Caki2 (cell line): ENCODE data around the gene CCDC167. TPM values are rescaled to one million over a fixed set of nuclear protein-coding genes. Genes with fewer than 3 reads are reported as not detected.

Source experiments
- DNase-seq: peaks from one replicate; pipeline ENCODE4 v3.0.0-alpha.2; 2015; ENCODE audit warnings: low read depth
- in situ Hi-C: cut with HindIII; loops from 2 replicates; pipeline ENCODE4 v1.10.0; 2016; ENCODE audit warnings: low sequenced_read_pairs, low pct_unique_long_range_greater_than_20kb, mixed read lengths
- total RNA-seq: library from RNA; depleted of rRNA; stranded (reverse); fragments of >200 nt; shearing (Covaris generic); gene quantifications from 2 replicates; pipeline ENCODE4 v1.2.3, GENCODE V29; 2014; ENCODE audit warnings: low replicate concordance

CCDC167 gene
- total RNA-seq, 1 experiment from 2014 or later: 145 TPM

DNA sequence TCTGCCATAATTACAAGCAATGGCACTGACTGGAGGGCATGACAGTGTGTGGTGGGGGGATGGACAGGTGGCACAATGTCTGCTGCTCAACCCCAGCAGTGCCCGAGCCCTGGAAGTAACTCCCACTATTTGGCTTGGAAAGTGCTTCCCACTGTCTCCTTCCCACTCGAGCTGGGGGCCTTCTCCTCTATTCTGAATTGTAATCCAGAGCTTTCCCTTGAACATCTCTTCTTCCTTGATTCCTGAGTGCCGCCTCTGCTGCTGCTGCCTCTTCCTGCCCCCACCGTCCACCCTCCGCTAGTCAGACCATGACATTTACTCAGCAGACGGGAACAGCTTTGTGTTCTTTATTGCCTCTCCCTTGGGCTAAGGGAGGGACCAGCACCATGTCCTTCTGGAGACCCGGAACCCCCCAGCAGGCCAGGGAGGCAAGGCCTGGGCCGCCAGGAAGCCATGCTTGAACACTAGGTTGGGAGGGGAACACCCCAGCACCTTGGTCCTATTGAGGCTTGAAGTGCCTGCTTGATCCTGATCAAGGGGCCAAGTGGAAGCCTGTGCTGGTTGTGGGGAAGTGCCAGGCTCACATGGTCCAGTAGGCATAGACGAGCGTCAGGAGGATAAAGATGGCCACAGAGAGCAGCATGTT, 17.0 kb downstream of the CCDC167 start:
- peak; percentile 78 for DNase-seq
- in situ Hi-C loops: no loop called here

DNA sequence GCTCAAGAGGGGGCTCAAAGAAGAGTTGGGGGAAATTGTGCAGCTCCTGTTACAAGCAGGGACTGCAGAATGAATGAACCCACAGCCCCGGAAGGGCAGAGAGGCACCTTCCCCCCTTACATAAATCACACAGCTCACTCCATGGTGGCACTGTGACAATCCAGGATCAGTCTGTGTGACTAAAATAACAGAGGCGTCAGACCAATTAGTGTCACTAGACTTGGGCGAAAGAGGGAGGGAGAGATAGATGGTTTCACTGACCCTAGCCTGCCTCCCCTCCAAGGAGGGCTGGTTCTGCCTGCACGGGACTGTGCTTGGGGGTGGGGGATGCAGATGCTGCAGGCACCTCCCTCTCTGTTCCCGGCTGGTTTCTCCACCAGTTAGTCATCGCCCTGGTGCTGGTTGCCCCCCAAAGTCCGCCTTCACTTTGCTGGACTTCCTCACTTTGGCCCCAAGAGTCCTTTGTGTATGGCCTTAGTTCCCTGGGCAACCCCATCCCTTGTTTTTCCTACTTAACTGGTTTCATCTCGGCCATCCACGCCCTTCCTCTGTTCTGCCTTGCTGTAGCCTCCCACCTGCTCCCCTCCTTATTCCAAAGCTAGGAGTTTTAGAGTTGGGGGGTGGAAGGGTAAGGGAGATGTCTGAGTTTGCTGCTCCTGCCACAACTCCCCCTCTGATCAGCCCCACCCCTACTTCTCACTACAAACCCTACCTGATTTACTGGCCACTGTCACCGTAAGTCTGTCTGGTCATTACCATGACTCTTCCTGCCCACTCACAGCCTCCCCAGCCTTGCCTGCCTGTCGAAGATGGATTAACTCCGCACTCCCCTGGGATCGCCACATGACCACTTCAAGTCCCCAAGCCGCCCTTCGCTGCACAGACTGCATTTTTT, 17.7 kb downstream of the CCDC167 start:
- peak; percentile 95 for DNase-seq
- in situ Hi-C loops: no loop called here

DNA sequence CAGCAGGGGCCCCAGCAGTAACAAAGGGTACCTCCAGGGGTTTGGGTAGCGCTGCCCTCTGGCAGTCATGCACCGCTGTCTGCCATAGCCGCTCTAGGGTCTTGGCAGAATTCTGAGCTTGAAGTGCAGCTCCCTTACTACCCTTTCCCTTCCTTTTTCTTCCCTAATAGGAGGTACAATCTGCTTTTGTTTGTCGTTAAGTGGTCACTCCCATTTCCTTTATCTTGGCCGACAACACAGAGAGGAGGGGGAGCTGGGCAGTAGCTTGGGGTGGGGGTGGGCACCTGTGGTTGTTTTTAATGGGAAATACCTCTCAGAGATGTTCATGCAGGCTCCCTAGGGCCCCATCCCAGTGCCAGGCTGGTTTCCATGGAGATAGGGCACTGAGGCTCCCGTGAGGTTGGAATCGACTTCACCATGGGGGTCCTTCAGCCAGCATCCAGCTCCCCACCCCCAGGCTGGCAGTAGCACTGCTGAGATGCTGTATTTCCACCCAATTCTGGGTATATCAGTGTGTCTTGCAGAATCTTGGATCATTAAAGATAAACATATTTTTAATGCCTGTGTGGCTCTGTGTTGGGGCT, 18.6 kb downstream of the CCDC167 start:
- no peak for DNase-seq
- in situ Hi-C loops: no loop called here

DNA sequence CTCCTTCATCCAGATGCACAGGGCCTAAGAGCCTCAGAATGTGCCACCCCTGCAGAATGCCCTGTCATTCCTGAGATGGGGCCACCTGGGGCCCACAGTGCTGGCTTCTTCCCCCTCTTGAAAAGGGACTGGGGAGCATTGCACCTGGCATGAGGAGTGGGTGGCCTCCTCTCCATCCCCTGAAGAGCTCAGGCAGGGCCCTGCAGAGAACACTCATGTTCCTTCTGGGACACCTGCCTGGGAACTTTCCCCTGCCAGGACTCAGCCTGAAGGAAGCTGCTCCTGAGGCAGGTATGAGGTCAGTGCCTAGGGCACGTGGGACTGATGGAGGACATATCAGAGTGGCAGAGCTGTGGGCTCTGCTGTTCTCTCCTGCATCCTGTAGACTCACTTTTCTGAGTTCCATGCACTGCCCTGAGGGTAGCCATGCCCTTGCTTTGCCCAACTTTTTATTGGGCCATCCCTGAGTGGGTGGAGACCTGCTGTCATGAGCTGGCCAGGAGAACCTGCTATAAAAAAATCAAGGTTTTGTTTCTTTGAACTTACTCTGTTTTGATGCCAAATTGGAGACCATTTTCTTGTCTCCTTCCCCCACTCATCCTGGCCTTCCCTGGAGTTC, 19.5 kb downstream of the CCDC167 start:
- no peak for DNase-seq
- in situ Hi-C loops: no loop called here

DNA sequence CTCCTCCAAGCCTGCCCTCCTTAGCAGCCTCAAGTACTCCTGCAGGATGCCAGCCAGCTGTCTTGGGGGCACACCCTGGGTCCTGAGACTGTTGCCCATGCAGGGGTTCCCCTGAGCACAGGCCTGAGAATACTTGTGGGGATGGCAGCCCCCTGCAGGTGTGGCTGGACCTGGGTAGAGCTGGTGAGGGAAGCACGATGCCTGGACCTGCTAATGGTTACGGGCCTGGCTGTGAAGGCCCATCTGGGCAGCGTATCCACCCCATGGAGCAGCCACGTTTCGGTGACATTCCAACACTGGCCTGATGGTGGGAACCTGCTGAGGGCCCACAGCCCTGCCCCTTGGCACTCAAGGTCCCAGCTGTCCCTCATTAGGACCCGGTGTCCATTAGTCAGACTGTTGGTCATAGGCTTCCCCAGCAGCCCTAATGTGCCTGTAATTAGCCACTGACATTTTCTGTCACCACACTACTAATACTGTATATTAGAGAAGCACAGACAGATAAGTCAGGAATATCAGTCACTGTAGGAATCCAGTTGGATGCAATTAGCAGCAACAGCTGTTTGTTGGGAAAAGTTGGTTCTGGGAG, 20.3 kb downstream of the CCDC167 start:
- in situ Hi-C loops: no loop called here
- DNase-seq: no peak

DNA sequence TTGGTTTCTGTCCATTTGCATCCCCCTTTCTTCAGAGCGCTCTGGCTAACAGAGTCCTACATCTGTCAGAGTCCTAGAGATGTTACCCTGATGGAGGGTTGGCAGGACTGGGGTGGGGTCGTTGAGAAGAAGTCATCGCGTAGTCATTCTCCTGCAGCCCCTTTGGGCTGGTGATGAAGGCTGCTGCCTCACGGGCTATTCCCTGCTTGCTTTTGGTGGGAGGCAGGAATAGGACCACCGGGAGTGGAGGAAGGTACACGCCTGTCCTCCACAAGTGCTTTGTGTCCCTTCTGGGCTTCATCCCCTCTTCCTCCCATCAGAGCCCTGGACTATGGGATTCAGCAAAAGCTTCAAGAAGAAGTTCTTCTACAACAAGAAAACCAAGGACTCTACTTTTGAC, 20.9 kb downstream of the CCDC167 start:
- in situ Hi-C loops: no loop called here
- DNase-seq: no peak

DNA sequence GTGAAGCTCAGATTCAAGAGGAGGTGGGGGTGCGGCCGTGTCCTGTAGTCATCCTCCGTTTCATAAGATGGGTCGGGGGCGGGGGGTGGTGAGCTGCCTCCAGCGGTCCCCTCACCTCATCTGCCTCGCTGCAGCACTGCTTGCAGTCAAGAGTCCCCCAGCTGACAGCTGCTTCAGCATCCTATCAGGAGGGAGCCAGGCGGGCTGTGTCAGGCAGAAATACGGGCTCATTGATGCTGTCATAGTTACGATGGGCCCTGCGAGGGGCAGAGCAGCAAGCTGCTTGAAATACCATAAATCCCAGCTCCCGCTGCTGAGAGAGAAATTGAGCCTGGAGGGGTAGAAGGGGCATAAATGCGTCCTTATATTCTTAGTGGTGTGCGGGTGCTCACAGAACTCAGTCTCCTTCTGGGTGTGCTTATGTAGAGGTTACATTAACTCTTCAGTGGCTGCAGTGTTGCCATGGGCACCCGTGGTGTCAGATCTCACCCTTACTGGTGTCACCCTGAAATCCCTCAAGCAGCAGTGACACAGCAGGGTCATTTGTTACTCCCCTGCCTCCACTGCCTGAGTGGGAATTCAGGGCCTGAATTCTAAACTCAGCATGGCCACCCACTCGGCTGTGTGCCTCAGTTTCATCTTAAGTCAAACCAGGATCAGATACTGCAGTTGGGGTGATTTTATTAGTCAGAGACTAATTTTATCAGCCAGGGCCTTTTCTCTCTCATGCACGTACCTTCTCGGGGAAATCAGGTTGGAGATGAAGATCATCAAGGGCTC, 21.8 kb downstream of the CCDC167 start:
- no peak for DNase-seq
- in situ Hi-C loops: no loop called here

DNA sequence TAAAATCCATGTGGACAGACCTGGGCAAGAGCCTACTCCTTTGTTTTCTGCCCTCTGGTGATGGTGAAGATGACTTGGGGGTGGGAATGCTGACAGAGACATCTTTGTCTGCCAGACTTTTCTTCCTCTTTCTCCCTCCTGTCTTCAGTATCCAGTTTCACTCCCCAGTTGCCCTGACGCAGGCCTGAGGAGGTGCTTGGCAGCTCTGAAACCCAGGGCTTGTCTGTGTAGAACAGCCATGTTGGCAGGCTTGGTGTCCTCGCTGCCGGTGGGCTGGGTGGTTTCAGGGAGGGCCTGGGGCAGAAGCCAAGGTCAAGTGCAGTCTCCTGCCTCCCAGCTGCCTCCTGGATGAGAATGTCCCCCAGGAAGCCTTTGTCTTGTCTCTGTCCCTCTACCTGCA, 22.5 kb downstream of the CCDC167 start:
- in situ Hi-C loops: no loop called here
- no peak for DNase-seq

DNA sequence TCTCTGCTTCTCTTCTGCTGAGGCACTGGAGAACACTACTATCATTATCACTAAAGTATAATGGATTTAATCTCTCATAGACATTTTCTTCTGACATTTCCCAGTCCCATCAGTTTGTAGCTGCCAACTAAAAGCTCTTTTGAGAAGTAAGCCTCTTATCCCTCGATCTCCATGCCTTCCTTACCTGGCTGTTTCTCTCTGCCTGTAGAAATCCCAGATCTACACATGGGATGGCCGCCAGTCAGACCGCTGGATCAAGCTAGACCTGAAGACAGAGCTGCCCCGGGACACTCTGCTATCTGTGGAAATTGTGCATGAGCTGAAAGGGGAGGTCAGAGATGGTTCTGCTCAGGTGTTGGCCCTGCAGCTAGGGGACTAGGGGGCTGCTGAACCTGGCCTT, 25.4 kb downstream of the CCDC167 start:
- no peak for DNase-seq

DNA sequence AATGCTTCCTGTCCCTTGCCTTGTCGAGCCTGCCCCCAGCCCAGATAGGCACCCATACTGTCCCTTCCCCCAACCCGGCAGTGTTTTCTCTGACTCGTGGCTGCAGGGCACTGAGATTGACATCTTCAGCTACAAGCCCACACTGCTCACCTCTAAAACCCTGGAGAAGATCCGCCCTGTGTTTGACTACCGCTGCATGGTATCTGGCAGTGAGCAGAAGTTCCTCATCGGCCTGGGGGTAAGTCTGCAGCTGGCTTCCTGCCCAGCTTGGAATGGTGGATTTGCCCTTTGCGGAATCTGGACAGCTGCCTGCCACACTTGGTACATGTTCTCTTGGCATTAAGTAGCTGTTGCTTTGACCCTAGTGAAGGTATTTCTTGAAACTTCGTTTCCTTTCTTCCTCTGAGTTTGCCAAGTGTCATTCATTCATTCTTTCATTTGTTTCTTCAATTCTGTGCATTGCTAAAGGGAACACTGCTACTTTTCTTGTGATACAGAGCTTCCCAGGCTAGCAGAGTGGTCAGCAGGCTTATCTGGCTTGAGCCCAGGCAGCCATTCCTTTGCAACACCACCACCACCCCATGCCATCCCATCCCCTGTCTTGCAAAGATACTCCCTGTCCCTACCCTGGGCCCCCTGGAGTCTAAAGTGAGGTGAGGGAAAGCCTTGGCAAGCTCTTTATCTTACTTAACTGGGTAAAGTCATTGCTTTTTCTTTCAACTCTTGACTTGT, 26.2 kb downstream of the CCDC167 start:
- in situ Hi-C loops: no loop called here
- peak; percentile 29 for DNase-seq

More for the DNA sequence above, 25.4 kb downstream of the CCDC167 start:
- in situ Hi-C loops: no loop called here

DNA sequence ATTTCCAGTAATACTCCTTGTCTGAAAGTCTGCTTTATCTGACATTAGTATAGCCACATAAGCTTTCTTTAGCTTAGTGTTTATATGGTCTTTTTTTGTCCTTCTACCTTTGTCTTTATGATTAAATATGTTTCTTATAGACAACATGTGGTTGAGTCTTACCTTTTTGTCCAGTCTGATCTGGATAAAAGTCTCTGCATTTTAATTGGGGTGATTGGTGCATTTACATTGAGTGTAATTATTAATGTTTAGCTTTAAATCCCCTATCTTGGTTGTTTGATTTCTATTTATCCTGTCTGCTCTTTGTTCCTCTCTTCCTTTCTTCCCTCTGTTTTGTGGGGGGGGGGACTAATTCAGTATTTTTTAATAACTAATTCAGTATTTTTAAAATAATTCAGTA, 32.0 kb downstream of the CCDC167 start:
- no peak for DNase-seq
- in situ Hi-C loops: no loop called here

DNA sequence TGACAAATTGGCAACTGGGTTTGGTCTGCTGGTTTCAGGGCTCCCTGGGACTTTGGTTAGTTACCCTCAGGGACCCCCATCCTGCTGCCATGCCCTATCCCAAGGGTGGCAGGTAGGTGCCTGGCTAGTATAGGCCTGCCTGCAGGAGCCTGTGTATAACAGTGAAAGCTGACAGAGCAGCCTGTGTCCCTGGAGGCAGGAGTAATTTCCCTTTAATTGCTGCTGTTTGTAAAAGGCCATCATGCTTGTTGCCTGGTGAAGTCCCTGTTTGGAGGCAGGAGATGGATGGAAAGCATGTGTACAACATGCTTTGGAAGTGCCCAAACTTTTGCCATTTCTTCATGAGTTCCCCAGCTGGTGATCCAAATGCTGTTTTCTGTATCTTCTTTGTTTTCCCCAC, 36.6 kb downstream of the CCDC167 start:
- in situ Hi-C loops: no loop called here
- no peak for DNase-seq

DNA sequence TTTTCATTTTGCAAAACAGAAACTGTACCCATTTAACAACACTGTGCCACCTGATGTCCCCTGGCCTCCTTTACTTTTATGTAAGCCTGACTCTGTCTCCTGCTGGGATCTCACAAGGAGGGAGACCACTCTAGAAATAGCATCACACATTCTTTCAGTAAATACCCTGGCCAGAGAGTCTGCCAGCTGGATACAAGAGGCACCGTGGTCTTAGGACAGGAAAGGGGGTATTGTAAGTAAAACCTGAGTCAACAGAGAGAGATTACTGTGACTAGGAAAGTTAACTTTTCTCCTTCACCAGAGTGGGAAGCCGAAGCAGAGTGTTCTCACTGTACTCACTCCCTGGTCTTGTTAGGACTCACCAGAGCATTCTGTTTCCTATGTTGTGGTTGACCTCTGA, 38.9 kb downstream of the CCDC167 start:
- DNase-seq: no peak
- in situ Hi-C loops: no loop called here

DNA sequence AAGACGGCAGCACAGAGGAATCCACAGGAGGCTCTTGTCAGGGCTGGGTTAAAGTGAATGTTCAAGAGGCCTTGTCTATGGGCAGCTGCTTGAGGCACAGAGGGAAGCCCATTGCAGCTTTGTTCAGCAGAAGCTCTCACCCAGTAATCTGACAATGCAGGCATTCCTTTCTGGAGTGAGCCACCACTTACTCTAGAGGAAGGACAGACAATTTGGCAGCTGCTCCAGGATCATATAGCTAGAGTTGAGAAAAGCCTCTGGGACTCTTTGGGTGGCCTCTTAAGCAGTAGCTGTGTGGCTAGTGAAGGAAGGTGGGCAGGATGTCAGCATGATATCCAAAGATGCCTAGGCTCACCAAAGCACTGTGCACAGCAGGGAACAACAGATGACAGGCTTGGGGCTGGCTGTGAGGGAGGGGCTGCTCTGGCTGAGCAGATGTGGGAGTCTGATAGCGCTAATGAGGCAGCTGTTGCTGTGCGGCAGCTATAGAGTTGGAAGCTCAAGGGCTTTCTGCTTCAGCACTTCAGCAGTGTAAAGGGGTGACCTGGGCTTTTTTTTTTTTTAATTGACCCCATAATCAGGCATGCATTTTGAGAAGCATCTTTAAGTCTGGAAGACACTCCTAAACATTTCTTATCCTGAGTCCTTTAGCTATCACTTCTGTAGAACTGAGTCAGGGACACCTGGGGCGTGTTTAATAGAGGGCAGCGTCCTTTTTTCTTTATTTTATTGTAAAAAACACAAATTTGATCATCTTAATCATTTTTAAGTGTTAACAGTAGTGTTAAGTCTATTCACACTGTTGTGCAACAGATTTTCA, 39.5 kb downstream of the CCDC167 start:
- no peak for DNase-seq
- in situ Hi-C loops: no loop called here

DNA sequence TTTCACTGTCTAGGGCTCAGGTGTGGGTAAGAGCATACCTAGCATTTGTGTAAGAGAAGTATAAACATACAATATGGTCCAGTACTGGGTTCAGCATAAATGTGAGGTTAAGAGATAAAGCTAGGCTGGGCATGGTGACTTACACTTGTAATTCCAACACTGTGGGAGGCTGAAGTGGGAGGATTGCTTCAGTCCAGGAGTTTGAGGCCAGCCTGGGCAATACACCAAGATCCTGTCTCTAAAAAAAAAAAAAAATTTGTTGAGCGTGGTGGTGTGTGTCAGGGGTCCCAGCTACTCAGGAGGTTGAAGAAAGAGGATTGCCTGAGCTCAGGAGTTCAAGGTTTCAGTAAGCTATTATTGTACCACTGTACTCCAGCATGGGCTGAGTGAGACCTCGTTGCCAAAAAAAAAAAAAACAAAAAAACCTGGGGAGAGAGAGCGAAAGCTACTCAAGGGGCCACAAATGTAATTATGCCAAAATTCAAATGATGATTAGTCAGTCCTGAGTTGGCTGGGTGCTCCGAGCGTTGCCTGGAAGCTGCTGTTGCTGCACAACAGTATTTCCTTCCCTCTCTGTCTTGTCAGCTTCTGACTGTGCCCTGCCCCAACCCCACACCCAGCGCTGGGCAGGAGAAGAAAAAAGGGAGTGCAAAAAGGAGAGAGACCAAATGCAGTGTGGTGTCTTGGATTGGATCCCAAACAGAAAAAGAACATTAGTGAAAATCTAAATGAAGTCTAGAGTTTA, 42.7 kb downstream of the CCDC167 start:
- DNase-seq: no peak
- in situ Hi-C loops: no loop called here

DNA sequence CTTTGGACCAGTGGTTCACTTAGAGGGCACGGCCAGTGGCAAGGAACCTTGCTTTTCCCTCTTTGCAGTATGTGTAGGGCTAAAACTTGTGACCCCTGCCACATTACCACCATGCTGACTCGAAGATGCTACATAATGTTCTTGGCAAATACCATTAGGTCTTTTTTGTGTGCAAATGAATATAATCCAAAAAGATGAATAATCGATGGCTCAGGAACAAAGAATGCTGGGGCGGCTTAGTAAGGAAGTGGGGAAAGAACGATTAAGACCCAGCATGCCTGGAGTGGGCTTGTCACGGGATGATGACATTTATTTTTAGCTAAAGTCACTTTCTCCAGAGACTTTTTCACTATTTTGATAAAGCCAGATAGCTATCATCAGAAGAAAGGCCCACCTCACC, 43.6 kb downstream of the CCDC167 start:
- no peak for DNase-seq
- in situ Hi-C loops: no loop called here
